HCT116 (cell line): ENCODE results near the gene ERBB4. TPM values are rescaled to one million over a fixed set of nuclear protein-coding genes. Genes with fewer than 3 reads are reported as not detected.

Experiments
- ATAC-seq: fragments of 200-7000 bp; cut with Tn5 transposase; 2 replicates; pipeline ENCODE4 v1.9.1; 2020; ENCODE audit warnings: mild to moderate bottlenecking, moderate library complexity
- BruUV-seq: library from RNA; stranded (reverse); fragments of 400-500 nt; replicated peaks from 2 replicates; lab custom pipeline; 2021; lab: Mats Ljungman, UMichigan
- CTCF ChIA-PET: fragments of 300-600 bp; sonication (Branson Sonifier 250); formaldehyde crosslinking; loops from one replicate; lab custom pipeline; 2021; ENCODE audit warnings: antibody characterized with exemption; lab: Charles Lee
- POLR2A ChIA-PET: fragments of 300-600, 350-600 bp; sonication (Branson Sonifier 250); formaldehyde crosslinking; loops from one replicate; lab custom pipeline; 2021; ENCODE audit warnings: antibody characterized with exemption; lab: Charles Lee
- RAD21 ChIA-PET, 2 experiments: fragments of 300-600 bp; sonication (Branson Sonifier 250); formaldehyde crosslinking; loops; one replicate each; lab custom pipeline; 2023; ENCODE audit warnings: low total read pairs in 2 of 2; ENCODE audit not compliant: uncharacterized antibody in 2 of 2, unreplicated experiment in 2 of 2, low non-redundant PET in 1 of 2; lab: Charles Lee
- DNase-seq: peaks from one replicate; pipeline ENCODE4 v3.0.0-alpha.2; 2010; ENCODE audit warnings: low read depth, low spot score
- H2AFZ ChIP-seq: fragments of 200-600 bp; shearing (Covaris generic), sonication (generic); 2 replicates; pipeline ENCODE4 v1.6.1; 2017; ENCODE audit warnings: low read depth, mixed run types, mixed read lengths, antibody characterized with exemption, low read length; ENCODE audit not compliant: poor library complexity, severe bottlenecking
- H3K27ac ChIP-seq: 2 replicates; pipeline ENCODE4 v1.5.1; 2012; ENCODE audit warnings: low read depth, low read length
- H3K27me3 ChIP-seq: fragments of 200-600 bp; sonication (generic); 2 replicates; pipeline ENCODE4 v1.6.1; 2016; ENCODE audit warnings: mixed run types, low read length, mixed read lengths; ENCODE audit not compliant: insufficient read depth
- H3K36me3 ChIP-seq, 2 experiments: fragments of 200-500 bp in 1 of 2; fragments of 200-600 bp in 1 of 2; sonication (Bioruptor generic) in 1 of 2; sonication (generic) in 1 of 2; 2 replicates each; pipeline versions ENCODE4 v1.5.1 to v1.6.1; 2014 to 2016; ENCODE audit warnings: low read length in 2 of 2, inconsistent platforms in 1 of 2, mixed read lengths in 1 of 2, mixed run types in 1 of 2; ENCODE audit not compliant: insufficient read depth in 2 of 2, control insufficient read depth in 1 of 2
- H3K4me1 ChIP-seq, 2 experiments: fragments of 200-600 bp in 1 of 2; sonication (generic) in 1 of 2; 2 replicates each; pipeline versions ENCODE4 v1.5.1 to v1.6.1; 2012 to 2017; ENCODE audit warnings: low read length in 2 of 2, inconsistent platforms in 1 of 2, mild to moderate bottlenecking in 1 of 2, mixed read lengths in 1 of 2, mixed run types in 1 of 2, moderate library complexity in 1 of 2; ENCODE audit not compliant: insufficient read depth in 2 of 2, control insufficient read depth in 1 of 2
- H3K4me2 ChIP-seq: fragments of 200-600 bp; sonication (generic); 2 replicates; pipeline ENCODE4 v1.6.1; 2017; ENCODE audit warnings: mixed run types, low read length, mixed read lengths
- H3K4me3 ChIP-seq, 2 experiments: fragments of 200-600 bp in 1 of 2; sonication (generic) in 1 of 2; replicated peaks in 1 of 2; 2 replicates each; pipeline ENCODE4 v1.5.1; 2011 to 2016; ENCODE audit warnings: low read length in 2 of 2, control low read depth in 1 of 2, low read depth in 1 of 2, mild to moderate bottlenecking in 1 of 2, mixed read lengths in 1 of 2, mixed run types in 1 of 2
- H3K79me2 ChIP-seq: fragments of 200-600 bp; sonication (generic); 2 replicates; pipeline ENCODE4 v1.6.1; 2017; ENCODE audit warnings: mild to moderate bottlenecking, mixed run types, low read length, moderate library complexity, mixed read lengths; ENCODE audit not compliant: insufficient read depth
- H3K9ac ChIP-seq: fragments of 200-600 bp; sonication (generic); 2 replicates; pipeline ENCODE4 v1.6.1; 2016; ENCODE audit warnings: low read length, mixed read lengths
- H3K9me2 ChIP-seq: fragments of 200-600 bp; sonication (generic), shearing (Covaris generic); 2 replicates; pipeline ENCODE4 v1.6.1; 2017; ENCODE audit warnings: mixed run types, mild to moderate bottlenecking, moderate library complexity; ENCODE audit not compliant: insufficient read depth
- H3K9me3 ChIP-seq, 2 experiments: fragments of 200-500 bp in 1 of 2; fragments of 200-600 bp in 1 of 2; sonication (Bioruptor generic) in 1 of 2; sonication (generic) in 1 of 2; 2 replicates each; pipeline ENCODE4 v1.6.1; 2014 to 2017; ENCODE audit warnings: low read length in 2 of 2, mixed read lengths in 2 of 2, inconsistent platforms in 1 of 2, low read depth in 1 of 2, mild to moderate bottlenecking in 1 of 2, mixed run types in 1 of 2, moderate library complexity in 1 of 2; ENCODE audit not compliant: control insufficient read depth in 1 of 2, insufficient read depth in 1 of 2
- H4K20me1 ChIP-seq: fragments of 200-600 bp; sonication (generic), shearing (Covaris generic); 2 replicates; pipeline ENCODE4 v1.6.1; 2017; ENCODE audit warnings: mixed run types, mild to moderate bottlenecking, moderate library complexity; ENCODE audit not compliant: insufficient read depth
- ATF3 ChIP-seq: IDR thresholded peaks from 2 replicates; pipeline ENCODE4 v1.6.1; 2012
- CBX3 ChIP-seq: IDR thresholded peaks from 2 replicates; pipeline ENCODE4 v1.6.1; 2012; ENCODE audit warnings: low read depth
- CEBPB ChIP-seq: IDR thresholded peaks from 2 replicates; pipeline ENCODE4 v1.6.1; 2012; ENCODE audit warnings: low read depth
- CTCF ChIP-seq, 3 experiments: fragments of 200-600 bp in 1 of 3; sonication (generic) in 1 of 3; IDR thresholded peaks in 2 of 3; conservative IDR thresholded peaks in 1 of 3; 2 replicates each; pipeline ENCODE4 v1.5.1; 2012 to 2017; ENCODE audit warnings: low read depth in 2 of 3, low read length in 2 of 3, antibody characterized with exemption in 1 of 3, borderline replicate concordance in 1 of 3, control low read depth in 1 of 3, mild to moderate bottlenecking in 1 of 3, mixed read lengths in 1 of 3, mixed run types in 1 of 3, moderate library complexity in 1 of 3; ENCODE audit not compliant: insufficient read depth in 1 of 3
- EGR1 ChIP-seq: IDR thresholded peaks from 2 replicates; pipeline ENCODE4 v1.6.1; 2012; ENCODE audit warnings: low read depth
- ELF1 ChIP-seq: IDR thresholded peaks from 2 replicates; pipeline ENCODE4 v1.6.1; 2012; ENCODE audit warnings: low read depth, borderline replicate concordance
- EZH2phosphoT487 ChIP-seq: fragments of 200-600 bp; IDR thresholded peaks from 2 replicates; pipeline ENCODE4 v1.6.1; 2018; ENCODE audit warnings: antibody characterized with exemption, borderline replicate concordance
- FOSL1 ChIP-seq: IDR thresholded peaks from 2 replicates; pipeline ENCODE4 v1.6.1; 2012; ENCODE audit warnings: low read depth
- JUND ChIP-seq: IDR thresholded peaks from 2 replicates; pipeline ENCODE4 v1.6.1; 2012
- MAX ChIP-seq: IDR thresholded peaks from 2 replicates; pipeline ENCODE4 v1.6.1; 2012
- SIN3A ChIP-seq: IDR thresholded peaks from 2 replicates; pipeline ENCODE4 v1.6.1; 2012; ENCODE audit warnings: low read depth
- SP1 ChIP-seq: IDR thresholded peaks from 2 replicates; pipeline ENCODE4 v1.6.1; 2012; ENCODE audit warnings: low read depth
- TCF7L2 ChIP-seq: IDR thresholded peaks from 2 replicates; pipeline ENCODE4 v1.7.0; 2011; ENCODE audit warnings: borderline replicate concordance, inconsistent platforms; ENCODE audit not compliant: insufficient read depth, insufficient read length; ENCODE audit errors: extremely low read depth
- intact Hi-C: fragments of 100-400 bp; cut with micrococcal nuclease; formaldehyde crosslinking; loops from 2 replicates; pipeline ENCODE4 v1.10.0; 2022
- total RNA-seq: library from RNA; stranded (reverse); gene quantifications from one replicate; pipeline ENCODE4 v1.2.1, GENCODE V29; 2021; ENCODE audit not compliant: unreplicated experiment

The ERBB4 gene
- total RNA-seq, 1 experiment from 2014 or later, result 0.10 TPM

GRCh38 chr2:211986313-211986712, 552.3 kb downstream of the ERBB4 start:
- no peak for ATAC-seq

More at GRCh38 chr2:211986313-211986712, 552.3 kb downstream of the ERBB4 start:
- DNase-seq, result no peak
- TF ChIP-seq SP1 (no peak), EGR1 (no peak), CTCF (IDR thresholded peaks at IDR 0.05 in 2 of 3, conservative IDR thresholded peaks at IDR 0.05 in 1 of 3; ENCODE audit: borderline replicate concordance in 1 of 3, insufficient read depth in 1 of 3, low read depth in 2 of 3, low read length in 2 of 3) (no peak), MAX (no peak), FOSL1 (no peak), TCF7L2 (no peak), CBX3 (no peak), SIN3A (no peak), ELF1 (no peak), CEBPB (no peak), EZH2phosphoT487 (no peak), ATF3 (no peak), JUND (no peak)
- TF ChIP-seq, all 23 proteins: peak for 0
- Histone ChIP-seq H3K9me3 (no peaks in the 10 kb centered on the region), H4K20me1 (no peaks in the 10 kb centered on the region), H3K4me2 (no peak overlapping the region), H3K27ac (no peak overlapping the region), H3K9me2 (no peaks in the 10 kb centered on the region), H3K79me2 (no peaks in the 10 kb centered on the region), H3K36me3 (no peaks in the 10 kb centered on the region), H2AFZ (no peak overlapping the region), H3K4me1 (no peaks in the 10 kb centered on the region), H3K4me3 (no peak overlapping the region), H3K27me3 (no peaks in the 10 kb centered on the region), H3K9ac (no peak overlapping the region)
- ChIA-PET POLR2A (no interaction called here), RAD21 (no interaction called here), CTCF (no interaction called here)
- BruUV-seq, result no TSS peak
- intact Hi-C loops, result no loop called here
